Glomerular visceral epithelial cell (primary cell): Measurements from ENCODE around the gene CYCS.
A peak's percentile ranks its signal among the peaks of the same experiment; 100 is the strongest.
"Not testable (repeated sequence)": the region's sequence is repeated elsewhere in the genome, so short reads cannot be mapped to it uniquely, and the experiment has no call there.

ENCODE experiments used
- DNase-seq: peaks from one replicate; pipeline ENCODE4 v3.0.0-alpha.2; 2016; ENCODE audit errors: extremely low spot score

Gene CYCS

GRCh38 chr7:25118048-25118753, 6.9 kb downstream of the CYCS start:
- DNase-seq = no peak

DNA sequence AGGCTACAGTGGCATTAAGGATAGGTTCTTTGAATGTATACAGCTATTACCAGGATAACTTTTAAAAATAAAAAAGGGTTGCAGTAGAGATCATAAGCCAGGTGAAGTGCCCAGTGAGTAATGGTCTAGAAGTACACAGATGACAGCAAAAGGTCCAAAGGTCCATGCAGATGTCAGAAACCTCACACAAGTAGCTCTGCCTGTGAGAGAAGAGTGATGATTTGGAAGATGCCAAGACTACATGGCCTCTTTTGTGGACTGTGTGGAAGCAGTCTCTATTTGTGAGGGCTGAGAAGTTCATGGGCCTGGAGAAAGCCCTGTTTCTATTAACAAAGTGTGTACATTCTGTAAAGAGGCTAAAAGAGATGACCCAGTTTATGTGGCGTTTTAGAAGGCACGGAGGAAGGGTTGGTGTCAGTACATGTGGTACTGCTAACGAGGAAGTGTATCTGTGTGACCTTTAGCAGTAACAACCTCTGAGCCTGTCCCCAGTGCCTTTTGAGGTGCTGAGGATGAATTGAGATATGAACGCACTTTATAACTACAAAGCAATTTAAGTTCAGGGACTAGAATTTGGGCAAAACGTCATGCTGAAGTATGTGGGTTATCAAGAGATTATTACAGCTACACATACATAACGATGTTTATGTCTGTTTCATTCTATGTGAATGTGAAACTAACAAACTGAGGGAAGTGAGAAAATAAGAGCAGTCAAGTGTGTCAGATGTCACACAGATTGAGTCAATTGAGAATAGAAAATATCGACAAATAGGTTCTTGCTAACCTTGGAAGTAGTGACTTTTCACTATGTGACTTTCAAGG, 7.6 kb downstream of the CYCS start:
- DNase-seq = no peak

- DNase-seq = no peak
These were observed 8.4 kb downstream of the CYCS start for GRCh38 chr7:25116621-25117020.

GRCh38 chr7:25110514-25110913, 14.5 kb downstream of the CYCS start:
- not testable (repeated sequence) for DNase-seq

GRCh38 chr7:25109276-25109675, 15.8 kb downstream of the CYCS start:
- DNase-seq = no peak

- no peak for DNase-seq
These were observed 19.1 kb downstream of the CYCS start for GRCh38 chr7:25105911-25106310.

DNA sequence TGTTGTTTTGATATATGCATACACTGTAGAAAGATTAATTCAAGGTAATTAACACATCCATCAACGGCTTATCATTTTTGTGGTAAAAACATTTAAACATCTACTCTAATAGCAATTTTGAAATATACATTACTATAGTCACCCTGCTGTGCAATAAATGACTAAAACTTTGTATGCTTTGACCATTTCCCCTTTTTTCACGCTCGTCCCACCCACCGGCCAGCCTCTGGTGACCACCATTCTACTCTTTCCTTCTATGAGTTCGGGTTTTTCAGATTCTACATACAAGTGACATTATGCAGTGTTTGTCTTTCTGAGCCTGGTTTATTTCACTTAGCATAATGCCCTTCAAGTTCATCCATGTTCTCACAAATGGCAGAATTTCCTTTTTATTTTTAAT, 21.3 kb downstream of the CYCS start:
- DNase-seq = no peak

GRCh38 chr7:25101817-25102216, 23.2 kb downstream of the CYCS start:
- DNase-seq = no peak

GRCh38 chr7:25098096-25099046, 26.7 kb downstream of the CYCS start:
- DNase-seq = peak; percentile 56

DNA sequence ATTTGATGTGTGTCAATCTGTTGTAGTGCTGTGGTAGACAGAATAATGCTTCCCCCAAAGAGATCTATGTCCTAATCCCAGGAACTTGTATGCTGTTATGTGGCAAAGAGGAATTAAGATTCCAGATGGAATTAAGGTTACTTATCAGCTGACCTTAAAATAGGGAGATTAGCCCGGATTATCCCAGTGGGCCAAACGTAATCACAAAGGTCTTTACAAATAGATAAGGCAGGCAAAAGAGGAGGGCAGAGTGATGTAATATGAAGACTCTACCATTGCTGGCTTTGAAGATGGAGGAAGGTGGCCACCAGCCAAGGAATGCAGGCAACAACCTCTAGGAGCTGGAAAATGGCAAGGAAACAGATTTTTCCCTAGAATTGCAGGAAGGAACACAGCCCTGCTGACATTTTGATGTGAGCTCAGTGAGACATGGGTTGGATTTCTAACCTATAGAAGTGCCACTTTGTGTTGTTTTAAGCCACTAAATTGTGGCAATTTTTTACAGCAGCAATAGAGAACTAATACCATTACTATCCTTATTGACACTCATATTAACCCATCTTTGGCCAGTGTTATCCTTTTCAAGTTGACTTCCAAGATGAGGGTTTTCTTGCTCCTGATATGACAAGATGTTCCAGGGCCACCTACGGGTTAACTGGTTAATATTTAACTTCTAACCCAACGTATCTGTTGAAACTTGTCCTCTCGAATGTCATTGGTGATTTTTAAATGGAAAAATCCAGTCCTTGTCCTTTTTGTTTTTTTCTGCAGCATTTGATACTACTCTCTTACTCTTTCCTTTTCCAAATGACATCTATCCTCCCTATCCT, 29.3 kb downstream of the CYCS start:
- no peak for DNase-seq

DNA sequence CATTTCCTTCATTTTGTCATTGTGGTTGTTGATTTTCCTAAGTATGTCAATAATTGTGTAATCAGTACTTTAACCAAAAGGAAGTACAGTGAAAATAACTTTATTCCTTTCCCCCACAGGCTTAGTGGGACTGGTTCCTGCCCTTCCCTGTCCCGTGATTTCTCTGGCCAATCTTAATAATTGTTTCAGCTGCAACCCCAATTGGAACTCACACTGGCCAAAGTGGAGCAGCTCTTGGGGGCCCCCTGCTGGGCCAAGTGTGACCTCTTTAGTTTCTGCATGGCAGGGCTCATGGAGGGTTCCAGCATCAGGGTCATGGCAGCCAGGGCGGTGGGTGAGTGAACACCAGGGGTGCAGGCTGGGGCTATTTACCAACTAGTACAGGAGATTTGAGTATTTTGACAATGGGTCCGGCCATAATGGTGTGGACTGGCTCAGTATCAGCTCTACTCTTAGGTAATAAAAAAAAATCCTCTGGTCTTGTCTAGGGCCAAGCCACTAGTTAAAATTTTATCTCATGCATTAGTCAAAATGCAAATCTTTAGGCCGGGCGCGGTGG, 31.7 kb downstream of the CYCS start:
- peak; percentile 74 for DNase-seq

GRCh38 chr7:25091779-25092178, 33.3 kb downstream of the CYCS start:
- DNase-seq = no peak

DNA sequence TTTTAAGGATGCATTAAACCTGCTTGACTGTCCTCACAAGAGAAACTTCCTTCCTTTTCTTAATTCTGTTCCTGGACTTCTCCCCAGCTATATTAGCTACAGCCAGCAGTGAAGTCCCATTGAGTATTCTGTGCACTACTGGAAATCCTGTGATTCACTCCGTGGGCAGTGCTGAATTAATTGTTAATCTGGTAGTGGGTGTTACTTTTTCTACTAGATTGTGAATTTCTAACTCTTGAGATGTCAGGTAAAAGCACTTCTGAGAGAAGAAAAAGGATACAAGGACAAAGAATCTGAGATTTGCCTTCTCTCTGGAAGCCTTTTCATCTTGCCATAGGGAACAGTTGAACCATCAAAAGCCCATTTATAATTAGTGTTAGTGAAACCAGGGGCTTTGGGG, 33.9 kb downstream of the CYCS start:
- peak; percentile 33 for DNase-seq

GRCh38 chr7:25090374-25090773, 34.7 kb downstream of the CYCS start:
- DNase-seq = no peak

DNA sequence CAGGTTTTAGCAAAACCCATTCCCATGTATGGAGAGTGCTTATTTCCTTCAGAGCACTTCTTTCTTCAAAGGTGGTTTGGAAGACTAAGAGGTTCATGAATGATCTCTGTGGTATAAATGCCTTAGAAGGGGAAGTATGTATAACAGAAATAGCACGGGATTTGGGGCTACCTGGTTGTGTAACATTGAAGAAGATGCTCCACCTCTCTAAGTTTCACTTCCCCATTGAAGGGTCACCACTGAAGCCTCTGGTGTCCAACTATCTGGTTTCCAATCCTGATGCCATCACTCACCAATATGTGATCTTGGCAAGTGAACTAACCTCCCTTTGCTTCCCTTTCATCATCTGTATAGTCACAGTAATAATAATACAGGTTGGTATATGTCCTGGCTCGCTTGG, 37.2 kb downstream of the CYCS start:
- DNase-seq = no peak

DNA sequence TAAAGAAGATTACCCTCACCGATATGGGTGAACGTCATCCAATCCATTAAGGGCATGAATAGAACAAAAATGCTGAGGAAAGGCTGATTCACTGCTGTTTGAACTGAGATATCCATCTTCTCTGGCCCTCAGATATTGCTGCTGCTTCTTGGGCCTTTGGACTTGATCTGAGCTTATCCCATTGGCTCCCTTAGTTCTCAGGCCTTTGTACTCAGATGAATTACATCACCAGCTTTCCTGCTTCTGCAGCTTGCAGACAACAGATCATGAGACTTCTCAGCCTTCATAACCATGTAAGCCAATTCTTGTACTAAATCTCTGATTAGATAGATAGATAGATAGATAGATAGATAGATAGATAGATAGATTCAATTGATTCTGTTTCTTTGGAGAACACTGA, 40.2 kb downstream of the CYCS start:
- DNase-seq = no peak

DNA sequence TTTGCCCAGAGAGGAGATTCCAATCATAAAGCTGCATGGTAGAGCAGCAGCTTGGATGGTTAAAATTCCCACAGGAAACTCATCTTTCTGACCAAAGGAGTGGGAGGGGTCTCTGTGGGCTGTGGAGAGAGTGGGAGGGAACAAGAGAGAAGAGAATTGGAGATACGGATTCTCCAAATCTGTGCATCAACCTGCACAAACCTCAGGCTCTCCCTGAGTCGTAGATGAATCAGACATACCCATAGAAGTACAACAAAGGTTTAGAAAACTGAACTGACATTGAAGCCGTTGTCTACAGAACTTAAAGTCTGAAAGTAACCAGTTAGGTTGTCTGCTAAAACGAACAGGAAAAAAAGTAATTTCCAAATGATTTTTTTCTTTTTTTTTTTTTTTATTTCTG, 41.9 kb downstream of the CYCS start:
- peak; percentile 34 for DNase-seq

DNA sequence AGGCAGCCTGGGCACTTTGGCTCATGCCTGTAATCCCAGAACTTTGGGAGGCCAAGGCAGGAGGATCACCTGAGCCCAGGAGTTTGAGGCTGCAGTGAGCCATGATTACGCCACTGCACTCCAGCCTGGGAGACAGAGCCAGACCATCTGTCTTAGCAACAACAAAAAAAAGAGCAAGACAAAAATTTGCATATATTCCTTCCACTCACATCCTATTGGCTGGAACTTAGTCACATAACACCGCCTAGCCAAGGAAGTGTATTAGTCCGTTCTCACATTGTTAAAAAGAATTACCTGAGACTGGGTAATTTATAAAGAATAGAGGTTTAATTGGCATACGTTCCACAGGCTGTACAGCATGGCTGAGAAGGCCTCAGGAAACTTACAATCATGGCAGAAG, 43.0 kb downstream of the CYCS start:
- DNase-seq = not testable (repeated sequence)

- no peak for DNase-seq
These were observed 48.0 kb downstream of the CYCS start for GRCh38 chr7:25077096-25077495.

- no peak for DNase-seq
These were observed 49.6 kb downstream of the CYCS start for GRCh38 chr7:25075459-25075858.

DNA sequence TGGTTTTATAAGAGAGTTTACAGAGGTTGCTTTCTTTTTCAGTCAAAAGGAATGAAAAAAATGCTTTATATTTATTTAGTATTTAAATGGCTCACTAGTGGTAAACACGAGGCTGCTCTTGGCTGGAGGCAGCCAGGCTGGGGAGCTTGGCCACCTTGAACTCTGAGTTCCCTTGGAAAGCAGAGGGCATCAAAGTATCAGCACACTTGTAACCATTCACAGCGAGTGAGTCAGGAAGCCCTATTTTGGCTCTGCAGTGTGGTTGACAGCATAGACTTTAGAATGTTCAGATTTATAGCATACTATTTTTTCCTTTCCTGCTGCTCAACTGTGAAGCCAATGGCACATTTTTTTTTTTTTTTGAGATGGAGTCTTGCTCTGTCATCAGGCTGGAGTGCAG, 51.6 kb downstream of the CYCS start:
- no peak for DNase-seq
